NCI-H187 (cell line): ENCODE measurements around the gene RFX2.
"Not testable (repeated sequence)": the region's sequence is repeated elsewhere in the genome, so short reads cannot be mapped to it uniquely, and the experiment has no call there.

Source experiments
- DNase-seq, 2 experiments: peaks; one replicate each; lab custom pipeline; 2025; lab: John Stamatoyannopoulos, UW

RFX2 gene

GRCh38 chr19:6038634-6039405 lies 71.5 kb downstream of the RFX2 start:
- DNase-seq, result no peak

GRCh38 chr19:6035026-6035425 lies 75.3 kb downstream of the RFX2 start:
- DNase-seq, result no peak

DNA sequence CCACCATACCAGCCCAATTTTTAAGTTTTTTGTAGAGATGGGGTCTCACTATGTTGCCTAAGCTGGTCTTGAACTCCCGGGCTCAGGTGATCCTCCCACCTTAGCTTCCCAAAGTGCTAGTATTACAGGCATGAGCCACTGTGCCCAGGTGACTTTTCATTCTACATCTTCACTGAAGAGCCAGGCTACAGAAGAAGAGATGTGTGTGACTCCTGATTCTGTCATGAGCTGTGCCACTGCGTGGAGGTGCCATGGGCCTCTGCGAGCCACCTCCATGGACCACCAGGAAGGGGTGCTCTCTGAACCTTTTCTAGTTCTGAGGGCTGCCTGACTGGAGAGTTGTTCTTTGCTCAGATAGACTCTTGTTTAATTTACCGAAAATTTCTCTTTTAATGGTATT lies 75.8 kb downstream of the RFX2 start:
- DNase-seq, result no peak

DNA sequence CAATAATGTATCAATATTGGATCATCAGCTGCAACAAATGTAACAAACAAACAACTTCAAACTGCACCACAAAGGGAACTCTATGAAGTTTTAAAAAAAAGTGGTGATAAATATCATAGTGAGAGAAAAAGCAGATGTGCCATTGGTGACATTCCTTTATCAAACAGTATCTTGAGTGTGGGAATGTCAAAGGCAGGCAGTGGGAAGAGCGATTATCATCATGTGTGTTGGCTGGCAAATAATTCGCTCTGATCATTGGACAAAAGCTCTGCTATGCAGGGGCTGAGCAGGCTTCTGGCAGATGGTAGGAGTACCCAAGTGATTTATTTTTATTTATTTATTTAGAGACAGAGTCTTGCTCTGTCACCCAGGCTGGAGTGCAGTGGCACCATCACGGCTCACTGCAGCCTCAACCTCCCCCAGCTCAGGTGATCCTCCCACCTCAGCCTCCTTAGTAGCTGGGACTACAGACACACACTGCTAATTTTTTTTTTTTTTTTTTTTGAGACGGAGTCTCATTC lies 76.5 kb downstream of the RFX2 start:
- DNase-seq, result no peak

- DNase-seq, result no peak
Measured at GRCh38 chr19:6032827-6033226, 77.5 kb downstream of the RFX2 start.

- DNase-seq, result no peak
Measured at GRCh38 chr19:6032381-6032780, 77.9 kb downstream of the RFX2 start.

DNA sequence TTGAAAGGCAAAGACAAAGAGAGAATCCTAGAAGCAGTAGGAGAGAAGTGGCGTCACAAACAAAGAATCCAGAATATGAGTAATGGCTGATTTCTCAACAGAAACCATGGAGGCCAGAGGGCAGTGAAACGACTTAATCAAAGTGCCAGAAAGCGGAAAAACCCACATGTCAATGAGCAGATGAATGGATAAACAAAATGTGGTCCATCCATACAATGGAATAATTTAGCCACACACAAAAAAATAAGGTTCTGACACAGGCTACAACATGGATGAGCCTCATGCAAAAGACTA lies 80.1 kb downstream of the RFX2 start:
- no peak for DNase-seq

- DNase-seq, result no peak
Measured at GRCh38 chr19:6026390-6027227, 83.7 kb downstream of the RFX2 start.

GRCh38 chr19:6024756-6025155 lies 85.5 kb downstream of the RFX2 start:
- not testable (repeated sequence) for DNase-seq

DNA sequence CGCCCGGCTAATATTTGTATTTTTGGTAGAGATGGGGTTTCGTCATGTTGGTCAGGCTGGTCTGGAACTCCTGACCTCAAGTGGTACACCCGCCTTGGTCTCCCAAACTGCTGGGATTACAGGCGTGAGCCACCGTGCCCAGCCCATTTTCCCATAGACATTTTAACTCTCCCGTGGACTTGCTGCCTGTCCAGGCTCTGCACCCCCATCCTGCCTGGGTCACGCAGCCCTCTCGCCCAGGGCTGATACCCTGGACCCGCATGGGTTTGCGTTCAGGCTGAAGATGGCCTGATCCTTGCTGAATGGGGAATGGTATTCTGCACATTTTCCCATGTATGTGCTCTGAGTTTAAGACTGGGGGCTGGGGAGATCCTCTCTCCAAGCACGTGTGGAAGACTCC lies 86.4 kb downstream of the RFX2 start:
- DNase-seq, result no peak

DNA sequence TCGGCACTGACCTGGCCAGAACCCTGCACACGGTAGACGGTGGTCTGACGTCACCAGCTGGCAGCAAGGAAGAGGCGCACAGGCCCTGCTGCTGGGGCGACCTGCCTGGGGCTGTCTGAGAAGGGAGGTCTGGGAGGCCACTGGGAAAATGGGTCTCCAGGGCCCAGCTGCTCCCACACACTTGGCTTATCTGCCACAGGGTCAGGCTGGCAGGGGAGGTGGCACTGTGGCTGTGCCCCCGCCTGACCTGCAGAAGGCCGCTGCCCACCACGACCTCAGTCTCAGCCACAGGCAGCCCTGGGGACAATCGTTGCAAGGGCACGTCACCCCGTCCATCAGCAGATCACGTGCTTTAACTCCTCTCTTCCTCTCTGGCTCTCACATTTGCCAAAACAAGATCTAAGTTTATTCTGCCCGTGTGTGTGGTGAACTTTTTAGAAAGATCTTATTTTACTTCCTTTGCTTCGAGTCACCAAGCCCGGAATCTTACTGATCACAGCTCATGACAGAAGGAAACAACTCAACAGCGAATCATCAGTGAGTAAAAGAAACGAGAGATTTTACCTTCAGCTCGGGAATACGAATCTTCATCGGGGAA lies 87.1 kb downstream of the RFX2 start:
- no peak for DNase-seq

GRCh38 chr19:6022570-6023064 lies 87.7 kb downstream of the RFX2 start:
- DNase-seq, result no peak

DNA sequence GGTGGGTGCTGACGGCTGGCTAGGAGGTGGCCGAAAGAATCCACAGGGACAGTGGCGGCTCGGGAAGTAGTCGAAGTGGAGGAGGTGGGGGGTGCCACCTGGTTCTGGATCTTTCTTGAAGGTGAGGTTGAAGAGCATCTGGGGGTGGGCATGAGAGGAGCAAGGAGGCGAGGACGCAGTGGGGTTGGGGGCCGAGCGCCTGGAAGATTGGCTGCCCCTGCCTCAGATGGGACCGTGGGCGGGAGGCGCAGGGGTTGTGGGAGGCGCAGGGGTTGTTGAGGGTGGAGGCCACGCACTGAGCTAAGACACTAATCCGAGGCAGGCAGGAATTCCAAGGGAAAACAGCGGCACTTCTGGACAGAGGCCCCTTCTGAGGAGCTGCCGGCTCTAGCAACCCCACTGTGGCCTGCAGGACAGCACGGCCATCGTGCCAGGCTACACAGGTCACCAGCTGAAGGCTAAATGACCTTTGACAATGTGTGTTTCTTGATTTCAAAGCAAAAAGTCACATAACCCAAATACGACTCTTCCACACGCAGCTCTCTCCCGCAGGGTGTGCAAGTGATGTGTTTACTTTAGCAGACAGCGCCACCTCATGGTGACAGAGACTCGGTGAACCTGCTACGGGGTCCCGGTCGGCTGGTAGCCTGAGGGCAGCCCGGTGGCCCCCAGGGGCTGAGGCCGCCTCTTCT lies 88.3 kb downstream of the RFX2 start:
- no peak for DNase-seq

DNA sequence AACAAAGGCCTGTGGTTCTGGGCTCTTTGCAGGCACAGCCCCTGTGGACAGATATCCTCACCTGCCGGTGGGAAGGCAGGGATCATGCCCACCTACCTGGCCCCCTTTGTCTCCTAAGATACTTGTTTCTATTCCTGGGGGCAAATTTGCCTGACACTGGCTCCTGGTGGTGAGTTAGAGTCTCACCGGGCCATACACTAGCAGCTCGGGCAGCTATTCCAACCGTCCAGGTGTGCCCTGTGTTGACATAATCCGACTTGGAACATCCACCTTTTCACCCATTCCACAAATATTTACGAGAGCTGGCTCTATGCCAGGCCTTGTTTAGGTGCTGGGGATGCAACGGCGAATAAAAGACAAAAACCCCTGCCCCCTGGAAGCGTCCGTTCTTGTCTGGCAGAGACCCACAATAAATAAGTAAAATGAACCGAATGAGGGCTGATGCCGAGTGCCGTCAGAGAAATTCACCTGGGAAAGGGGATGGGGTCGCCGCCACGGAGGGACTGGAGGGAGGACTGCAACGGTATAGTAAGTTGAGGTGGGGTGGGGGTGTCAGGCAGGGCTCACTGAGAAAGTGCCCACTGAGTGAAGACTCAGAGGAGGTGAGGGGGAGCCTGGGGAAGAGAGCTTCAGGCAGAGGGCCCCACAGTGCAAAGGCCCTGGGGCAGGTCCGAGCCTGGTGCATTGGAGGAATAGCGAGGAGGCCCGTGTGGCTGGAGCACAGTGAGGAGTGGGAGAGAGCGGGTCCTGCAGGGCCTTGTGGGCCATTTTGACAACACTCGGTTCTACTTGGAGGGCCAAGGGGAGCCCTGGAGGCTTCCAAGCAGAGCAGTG lies 89.1 kb downstream of the RFX2 start:
- no peak for DNase-seq

DNA sequence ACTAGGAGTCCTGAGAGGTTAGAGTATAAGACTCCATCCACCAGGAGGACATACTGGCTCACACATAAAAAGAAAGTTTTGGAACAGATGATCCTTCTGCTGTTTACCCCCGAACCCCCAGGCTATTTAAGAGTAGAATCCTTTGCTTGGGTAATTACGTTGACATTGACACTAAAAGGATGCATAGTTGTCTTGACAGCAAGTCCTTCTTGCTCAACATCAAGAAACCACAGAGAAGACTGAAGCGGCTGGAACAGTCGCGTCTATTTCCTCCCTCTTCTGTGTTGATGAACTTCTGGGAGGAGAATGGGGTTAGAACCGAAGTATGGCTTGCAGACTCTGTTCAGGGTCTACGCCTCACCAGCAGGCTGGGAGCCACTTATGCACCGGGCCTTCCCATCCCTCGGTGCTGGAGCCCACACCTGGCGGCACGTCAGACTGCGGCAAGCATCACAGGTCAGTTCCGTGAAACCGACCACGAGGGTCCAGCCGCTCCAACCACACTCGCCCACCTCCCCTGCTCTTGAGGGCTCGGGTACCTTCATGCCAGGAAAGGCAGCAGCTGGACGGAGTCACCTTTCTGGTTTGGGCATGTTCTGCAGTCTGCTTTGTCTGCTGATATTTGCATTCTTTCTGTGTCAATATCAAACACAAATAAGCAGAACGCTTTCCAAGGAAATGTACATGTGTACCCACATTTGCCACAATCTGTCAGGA lies 90.0 kb downstream of the RFX2 start:
- no peak for DNase-seq

DNA sequence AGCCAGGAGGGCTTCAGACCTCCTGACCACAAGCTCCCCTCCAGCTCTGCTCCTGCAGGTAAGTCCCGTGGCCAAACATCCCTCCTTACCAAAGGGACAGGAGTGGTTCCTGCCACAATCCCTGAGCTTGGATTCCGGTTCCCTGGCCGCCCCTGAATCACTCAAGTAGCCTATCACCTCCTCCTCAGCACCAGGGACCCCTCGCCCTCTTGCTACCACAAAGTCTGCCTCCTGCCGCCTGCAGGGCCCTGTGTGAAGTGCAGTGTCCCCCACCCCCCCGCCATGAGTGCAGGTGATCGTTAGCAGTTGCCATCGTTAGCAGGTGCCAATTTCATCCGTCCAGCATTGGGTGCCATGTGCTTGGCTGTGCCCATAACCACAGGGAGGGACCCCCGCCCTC lies 91.5 kb downstream of the RFX2 start:
- DNase-seq, result no peak

- no peak for DNase-seq
Measured at GRCh38 chr19:6017576-6017975, 92.7 kb downstream of the RFX2 start.

DNA sequence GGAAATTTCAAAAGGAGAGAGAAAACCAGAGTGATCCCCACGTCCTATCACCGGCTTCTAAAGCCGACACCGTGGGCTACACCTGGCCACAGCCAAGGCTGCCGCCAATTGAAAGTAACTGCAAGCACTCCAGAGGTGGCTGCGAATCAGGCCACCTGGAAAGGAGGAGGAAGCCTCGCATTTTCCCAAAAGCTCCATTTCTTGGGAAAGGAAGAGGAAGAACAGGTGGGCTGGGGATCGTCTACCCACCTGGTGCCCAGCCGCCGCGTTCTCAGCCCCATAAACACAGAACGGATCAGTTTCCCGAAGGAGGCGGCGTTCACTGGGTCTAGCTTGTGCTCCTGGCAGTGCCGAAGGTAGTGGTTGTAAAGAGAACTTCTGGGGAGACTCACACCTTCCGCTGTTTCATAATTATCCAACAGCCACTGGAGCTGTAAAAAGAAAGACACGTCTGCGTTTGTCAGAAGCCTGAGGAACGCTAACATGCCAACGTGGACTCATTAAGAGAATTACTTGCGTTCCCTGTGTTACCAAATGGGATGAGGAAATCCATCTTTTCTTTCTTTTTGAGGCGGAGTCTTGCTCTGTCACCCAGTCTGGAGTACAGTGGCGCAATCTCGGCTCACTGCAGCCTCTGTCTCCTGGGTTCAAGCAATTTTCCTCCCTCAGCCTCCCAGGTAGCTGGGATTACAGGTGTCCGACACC lies 94.3 kb downstream of the RFX2 start:
- DNase-seq, result no peak

- DNase-seq, result no peak
Measured at GRCh38 chr19:6014551-6015135, 95.7 kb downstream of the RFX2 start.
